ENCODE results near the gene OR5AU1.

Gene OR5AU1

GRCh38 chr14:21155963-21156362 is at the start of gene OR5AU1:
OR5AU1 (minus strand) TSS chr14:21156063; CDS start chr14:21155872, 191 bp downstream.
- no peak for DNase-seq (ENCODE audit: low read depth in 2 of 2)

GRCh38 chr14:21205026-21205677 is 49.3 kb upstream of the OR5AU1 start:
- no peak for DNase-seq (ENCODE audit: low read depth in 2 of 2)

- DNase-seq (ENCODE audit: low read depth in 2 of 2): no peak
Observed at GRCh38 chr14:21204167-21205025, 48.5 kb upstream of the OR5AU1 start.

- no peak for DNase-seq (ENCODE audit: low read depth in 2 of 2)
Observed at GRCh38 chr14:21203470-21204166, 47.8 kb upstream of the OR5AU1 start.

DNA sequence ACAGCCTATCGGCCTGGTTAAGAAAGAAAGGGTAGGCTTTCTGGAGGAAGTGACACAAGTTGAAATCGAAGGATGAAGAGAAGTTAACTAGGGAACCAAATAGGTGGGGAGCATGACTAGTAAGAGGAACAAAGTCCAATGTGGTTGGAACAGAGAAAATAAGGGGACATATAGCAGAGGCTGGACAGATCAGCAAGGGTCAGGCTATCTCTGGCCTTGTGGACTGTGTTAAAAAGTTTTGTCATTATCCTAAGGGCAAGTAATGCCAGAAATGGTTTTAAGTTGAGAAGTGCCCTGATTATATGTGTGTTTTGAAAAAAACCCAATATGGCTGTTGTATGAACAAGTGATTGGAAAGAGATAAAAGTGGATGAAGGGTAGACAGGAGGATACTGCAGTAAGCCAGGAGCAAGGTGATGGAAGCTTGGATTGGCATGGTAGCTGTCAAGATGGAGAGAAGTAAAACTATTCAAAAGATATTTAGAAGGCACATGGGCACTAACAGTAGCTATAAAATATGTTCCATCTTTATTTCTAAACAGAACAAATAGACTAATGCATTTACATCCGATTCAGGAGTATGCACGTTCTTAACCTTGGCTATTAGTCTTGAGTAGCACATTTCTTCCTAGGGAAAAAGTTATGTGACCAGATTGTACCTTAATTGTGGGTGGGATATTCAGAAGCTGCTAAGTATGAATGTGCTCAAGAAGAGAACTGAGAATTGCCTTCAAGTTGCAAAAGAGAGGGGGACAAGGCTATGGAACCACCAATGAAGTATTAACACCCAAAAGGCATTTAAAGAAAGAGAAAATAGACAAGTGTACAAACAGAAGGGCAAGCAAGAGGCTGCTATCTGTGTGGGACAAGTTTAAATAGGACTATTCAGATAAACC is 46.8 kb upstream of the OR5AU1 start:
- DNase-seq (ENCODE audit: low read depth in 2 of 2): no peak

GRCh38 chr14:21201732-21202462 is 46.0 kb upstream of the OR5AU1 start:
- DNase-seq (ENCODE audit: low read depth in 2 of 2): no peak

DNA sequence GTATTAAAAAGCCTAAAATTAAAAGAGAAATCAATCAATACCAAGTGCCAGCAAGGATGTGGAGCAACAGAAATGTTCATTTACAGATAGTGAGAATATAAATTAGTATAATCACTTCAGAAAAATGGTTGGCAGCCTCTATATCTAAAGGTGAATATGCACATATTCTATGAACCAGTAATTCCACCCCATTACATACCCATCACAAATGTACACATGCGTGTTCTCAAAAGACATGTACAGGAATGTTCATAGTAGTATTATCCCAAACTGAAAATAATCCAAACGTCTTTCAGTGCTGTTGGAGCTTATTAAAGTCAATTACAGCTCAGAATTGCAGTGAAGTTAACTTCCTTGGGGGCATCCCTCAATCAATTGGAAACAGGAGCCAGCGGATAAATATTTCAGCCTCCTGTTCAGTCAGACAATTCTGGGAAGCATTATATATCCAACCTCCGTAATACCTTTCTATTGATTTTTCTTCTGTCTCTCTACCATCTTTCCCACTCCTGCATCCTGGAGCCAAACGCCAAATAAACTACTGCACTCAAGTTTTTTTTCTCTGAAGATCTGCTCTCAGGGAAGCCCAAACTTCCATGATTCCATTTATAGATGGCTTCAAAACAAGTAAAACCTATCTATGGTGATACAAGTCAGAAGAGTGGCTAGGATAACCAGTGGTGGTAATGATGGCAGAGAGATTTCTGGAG is 45.0 kb upstream of the OR5AU1 start:
- no peak for DNase-seq (ENCODE audit: low read depth in 2 of 2)

DNA sequence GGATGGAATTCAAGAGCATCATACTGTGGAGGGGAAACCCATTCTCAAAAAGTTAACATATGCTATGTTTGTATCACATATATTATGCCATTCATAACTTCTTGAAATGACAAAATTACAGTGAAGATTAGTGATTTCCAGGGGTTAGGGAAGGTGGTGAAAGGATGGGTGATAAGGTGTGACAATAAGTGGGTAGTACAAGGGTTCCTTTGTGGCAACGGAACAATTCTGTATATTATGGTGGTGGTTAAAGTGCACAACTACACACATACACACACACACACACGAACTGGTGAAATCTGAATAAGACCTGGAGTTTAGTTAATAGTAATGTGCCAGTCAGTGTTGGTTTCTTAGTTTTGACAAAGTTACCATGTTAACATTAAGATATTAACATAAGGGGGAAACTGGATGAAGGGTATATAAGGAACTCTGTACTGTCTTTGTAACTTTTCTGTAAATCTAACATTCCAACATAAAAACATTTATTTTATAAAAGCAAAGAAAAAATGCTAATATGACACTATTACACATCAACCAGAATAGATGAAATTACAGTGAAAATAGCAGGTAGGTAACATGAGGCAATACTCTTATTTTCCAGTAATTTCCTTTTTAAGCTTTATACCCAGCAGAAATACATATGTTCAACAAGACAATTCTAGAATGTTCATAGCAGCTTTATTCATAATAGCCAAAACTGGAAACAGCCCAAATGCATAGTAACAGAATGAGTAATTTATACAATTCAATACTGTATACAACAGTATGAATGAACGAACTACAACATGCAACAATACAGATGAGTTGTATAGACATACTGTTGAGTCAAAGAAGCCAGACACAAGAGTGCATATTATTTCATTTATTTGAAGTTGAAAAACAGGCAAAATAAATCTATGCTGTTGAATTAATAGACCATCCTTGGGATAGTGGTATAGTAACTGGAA is 44.0 kb upstream of the OR5AU1 start:
- no peak for DNase-seq (ENCODE audit: low read depth in 2 of 2)

DNA sequence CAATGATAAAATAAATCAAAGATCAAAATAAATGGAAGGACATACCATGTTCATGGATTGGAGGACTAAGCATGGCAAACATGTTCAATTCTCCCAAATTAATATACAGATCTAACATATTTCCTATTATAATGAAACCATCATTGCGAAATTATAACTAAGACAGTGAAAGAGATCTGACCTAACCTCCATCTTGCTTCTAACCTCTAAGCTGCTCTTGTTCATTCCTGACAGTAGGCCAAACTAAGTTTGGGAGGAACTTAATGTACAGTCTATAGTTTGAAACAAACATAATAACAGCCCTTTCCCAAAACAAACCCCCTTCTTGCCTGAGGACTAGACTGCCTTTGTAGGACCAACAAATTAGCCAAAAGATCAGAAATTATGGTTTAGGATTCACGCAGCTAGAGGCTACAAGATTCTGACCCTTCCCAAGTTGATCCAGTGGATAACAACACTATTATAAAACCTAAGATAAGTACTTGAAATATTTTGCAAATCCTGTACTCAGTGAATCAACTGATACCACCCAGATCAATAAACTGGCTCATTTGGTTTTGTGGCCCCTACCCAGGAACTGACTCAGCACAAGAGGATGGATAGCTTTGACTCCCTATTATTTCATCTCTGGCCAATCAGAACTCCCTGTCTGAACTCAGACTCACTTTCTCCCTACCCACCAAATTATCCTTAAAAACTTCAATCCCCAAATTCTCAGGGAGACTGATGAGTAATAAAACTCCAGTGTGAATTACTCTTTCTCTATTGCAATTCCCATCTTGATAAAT is 41.7 kb upstream of the OR5AU1 start:
- no peak for DNase-seq (ENCODE audit: low read depth in 2 of 2)

- DNase-seq (ENCODE audit: low read depth in 2 of 2): no peak
Observed at GRCh38 chr14:21194597-21194996, 38.7 kb upstream of the OR5AU1 start.

GRCh38 chr14:21192875-21193535 is 37.1 kb upstream of the OR5AU1 start:
- no peak for DNase-seq (ENCODE audit: low read depth in 2 of 2)

DNA sequence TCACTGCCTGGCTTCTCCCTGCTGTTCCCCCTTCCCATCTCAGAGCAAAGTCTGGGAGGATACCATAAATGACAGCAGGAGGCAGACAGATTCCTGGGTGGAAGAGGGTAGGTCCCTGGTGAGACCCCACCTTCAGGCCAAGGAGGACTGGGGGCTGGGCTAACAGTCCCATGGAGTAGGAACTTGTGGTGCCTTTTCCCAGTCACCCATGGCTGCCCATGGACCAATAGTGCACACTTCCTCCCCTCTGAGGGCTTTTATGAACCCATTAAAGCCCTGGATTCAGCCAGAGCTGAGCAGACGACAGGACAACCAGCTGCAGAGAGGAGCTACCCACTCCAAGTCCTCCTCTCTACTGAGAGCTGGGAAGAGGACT is 36.6 kb upstream of the OR5AU1 start:
- DNase-seq (ENCODE audit: low read depth in 2 of 2): no peak

- peak in 1 of 2 donors; percentile 45 for DNase-seq (ENCODE audit: low read depth in 2 of 2)
Observed at GRCh38 chr14:21191809-21192446, 36.1 kb upstream of the OR5AU1 start.

GRCh38 chr14:21191261-21191808 is 35.5 kb upstream of the OR5AU1 start:
- DNase-seq (ENCODE audit: low read depth in 2 of 2): no peak

- DNase-seq (ENCODE audit: low read depth in 2 of 2): no peak
Observed at GRCh38 chr14:21185491-21185890, 29.6 kb upstream of the OR5AU1 start.

DNA sequence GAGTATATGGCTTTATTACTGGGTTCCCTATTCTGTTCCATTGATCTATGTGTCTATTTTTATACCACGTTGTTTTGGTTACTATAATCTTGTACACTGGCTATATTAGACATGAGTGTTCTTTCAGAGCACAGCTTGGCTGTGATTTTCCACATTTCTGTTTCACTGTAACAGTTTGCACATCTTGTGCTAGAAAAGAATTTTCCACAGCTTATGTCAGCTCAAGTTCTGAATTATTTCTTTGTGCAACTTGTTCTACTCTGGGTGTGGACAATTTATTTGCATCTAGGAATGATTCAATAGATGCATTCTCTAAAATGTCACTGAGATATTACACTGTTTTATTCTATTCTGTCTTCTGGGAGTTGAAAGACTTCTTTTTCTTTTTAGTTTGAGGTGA is 28.4 kb upstream of the OR5AU1 start:
- no peak for DNase-seq (ENCODE audit: low read depth in 2 of 2)

DNA sequence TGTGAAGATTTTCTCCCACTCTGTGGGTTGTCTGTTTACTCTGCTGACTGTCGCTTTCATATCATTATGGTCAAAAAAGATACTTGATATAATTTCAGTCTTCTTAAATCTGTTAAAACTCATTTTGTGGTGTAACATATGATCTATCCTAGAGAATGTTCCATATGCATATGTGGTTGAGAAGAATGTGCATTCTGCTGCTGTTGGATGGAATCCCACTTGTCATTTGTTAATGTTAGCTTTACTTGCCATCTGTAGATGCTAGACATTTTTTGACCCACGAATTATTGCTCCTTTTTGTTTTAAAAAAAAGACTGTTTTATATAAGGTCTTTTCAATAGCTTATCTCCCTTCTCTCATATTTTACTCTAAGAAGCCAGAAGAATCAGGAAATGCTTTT is 26.3 kb upstream of the OR5AU1 start:
- no peak for DNase-seq (ENCODE audit: low read depth in 2 of 2)

All from stimulated activated CD8-positive, alpha-beta memory T cell treated with anti-CD3 and anti-CD28 coated beads, Interleukin-7, amount 100 ng/mL, for 4 hours (primary cell).